NCI-H2227 treated with DMSO at 0.1 percent for 48 hours (cell line): Measurements from ENCODE around the gene NOX4.
"Not testable (repeated sequence)": the region's sequence is repeated elsewhere in the genome, so short reads cannot be mapped to it uniquely, and the experiment has no call there.

Experiments
- DNase-seq: peaks from one replicate; lab custom pipeline; 2025; lab: John Stamatoyannopoulos, UW

NOX4 gene

GRCh38 chr11:89303029-89303428 lies 188.1 kb downstream of the NOX4 start:
- not testable (repeated sequence) for DNase-seq

- not testable (repeated sequence) for DNase-seq
These were observed 196.2 kb downstream of the NOX4 start for GRCh38 chr11:89295023-89295422.

- no peak for DNase-seq
These were observed 197.1 kb downstream of the NOX4 start for GRCh38 chr11:89293965-89294679.

- not testable (repeated sequence) for DNase-seq
These were observed 203.2 kb downstream of the NOX4 start for GRCh38 chr11:89288004-89288403.

GRCh38 chr11:89286601-89287000 lies 204.6 kb downstream of the NOX4 start:
- not testable (repeated sequence) for DNase-seq

- not testable (repeated sequence) for DNase-seq
These were observed 210.0 kb downstream of the NOX4 start for GRCh38 chr11:89281032-89281677.

- no peak for DNase-seq
These were observed 212.0 kb downstream of the NOX4 start for GRCh38 chr11:89279176-89279575.

GRCh38 chr11:89275966-89276365 lies 215.2 kb downstream of the NOX4 start:
- DNase-seq = no peak
